Panc1 (cell line): ENCODE data around the gene ACER3. TPM values are rescaled to one million over a fixed set of nuclear protein-coding genes. Genes with fewer than 3 reads are reported as not detected.

Experiments
- ATAC-seq: fragments of 200-7000 bp; cut with Tn5 transposase; 2 replicates; pipeline ENCODE4 v1.9.1; 2020; ENCODE audit warnings: mild to moderate bottlenecking, moderate library complexity
- BruUV-seq: library from RNA; stranded (reverse); fragments of 400-500 nt; replicated peaks from 2 replicates; lab custom pipeline; 2021; lab: Mats Ljungman, UMichigan
- CTCF ChIA-PET: fragments of 300-600 bp; sonication (Branson Sonifier 250); formaldehyde crosslinking; loops from one replicate; lab custom pipeline; 2022; ENCODE audit warnings: antibody characterized with exemption; lab: Charles Lee
- POLR2A ChIA-PET: fragments of 300-600 bp; sonication (Branson Sonifier 250); formaldehyde crosslinking; loops from one replicate; lab custom pipeline; 2022; ENCODE audit warnings: antibody characterized with exemption; lab: Charles Lee
- DNase-seq: peaks from one replicate; pipeline ENCODE4 v3.0.0-alpha.2; 2010; ENCODE audit warnings: low read depth, low spot score
- H3K27ac ChIP-seq: 2 replicates; pipeline ENCODE4 v1.5.1; 2011; ENCODE audit warnings: mild to moderate bottlenecking, low read length, inconsistent platforms
- H3K27me3 ChIP-seq: fragments of 200-500 bp; sonication (Bioruptor generic); 2 replicates; pipeline ENCODE4 v1.6.0; 2014; ENCODE audit warnings: low read length, inconsistent platforms; ENCODE audit not compliant: control insufficient read depth, insufficient read depth
- H3K36me3 ChIP-seq: fragments of 200-500 bp; sonication (Bioruptor generic); 2 replicates; pipeline ENCODE4 v1.5.1; 2014; ENCODE audit warnings: inconsistent platforms, mild to moderate bottlenecking, low read length, moderate library complexity; ENCODE audit not compliant: control insufficient read depth, insufficient read depth
- H3K4me1 ChIP-seq: 2 replicates; pipeline ENCODE4 v1.5.1; 2011; ENCODE audit warnings: inconsistent platforms, mild to moderate bottlenecking, low read length, moderate library complexity; ENCODE audit not compliant: control insufficient read depth, insufficient read depth
- H3K4me3 ChIP-seq, 2 experiments: 2 replicates each; pipeline ENCODE4 v1.5.1; 2011 to 2012; ENCODE audit warnings: low read depth in 2 of 2, low read length in 2 of 2, mild to moderate bottlenecking in 2 of 2, inconsistent platforms in 1 of 2, moderate library complexity in 1 of 2
- H3K9me3 ChIP-seq: fragments of 200-500 bp; sonication (Bioruptor generic); 2 replicates; pipeline ENCODE4 v1.5.1; 2014; ENCODE audit warnings: low read depth, mild to moderate bottlenecking, inconsistent platforms, low read length, moderate library complexity; ENCODE audit not compliant: control insufficient read depth, insufficient read depth
- CTCF ChIP-seq: fragments of 450-650 bp; IDR thresholded peaks from 2 replicates; pipeline ENCODE4 v1.5.1; 2017; ENCODE audit warnings: mild to moderate bottlenecking
- POLR2AphosphoS5 ChIP-seq: IDR thresholded peaks from 2 replicates; pipeline ENCODE4 v1.6.1; 2012; ENCODE audit warnings: mild to moderate bottlenecking, low read depth, low read length, moderate library complexity
- REST ChIP-seq, 2 experiments: IDR thresholded peaks; 2 replicates each; pipeline ENCODE4 v1.6.1; 2011 to 2012; ENCODE audit warnings: low read depth in 2 of 2, control low read depth in 1 of 2, low read length in 1 of 2, mild to moderate bottlenecking in 1 of 2, moderate library complexity in 1 of 2; ENCODE audit not compliant: insufficient read depth in 1 of 2
- SIN3A ChIP-seq: IDR thresholded peaks from 2 replicates; pipeline ENCODE4 v1.6.1; 2012; ENCODE audit warnings: low read depth, mild to moderate bottlenecking, low read length, moderate library complexity, borderline replicate concordance; ENCODE audit not compliant: insufficient read depth
- TCF7L2 ChIP-seq: IDR thresholded peaks from 2 replicates; pipeline ENCODE4 v1.6.1; 2011; ENCODE audit warnings: mild to moderate bottlenecking, low read depth, low read length, inconsistent platforms
- in situ Hi-C: cut with HindIII; loops from 2 replicates; pipeline ENCODE4 v1.10.0; 2016; ENCODE audit warnings: low sequenced_read_pairs, low pct_unique_long_range_greater_than_20kb
- intact Hi-C: fragments of 100-400 bp; cut with micrococcal nuclease; formaldehyde crosslinking; loops from one replicate; pipeline ENCODE4 v1.10.0; 2022; ENCODE audit not compliant: unreplicated experiment
- total RNA-seq: library from RNA; stranded (reverse); gene quantifications from one replicate; pipeline ENCODE4 v1.2.1, GENCODE V29; 2021; ENCODE audit not compliant: unreplicated experiment

Gene ACER3
- total RNA-seq, 1 experiment from 2014 or later: 41.8 TPM

GRCh38 chr11:77057938-77058474, 197.3 kb downstream of the ACER3 start:
- intact Hi-C loops: no loop called here
- no peaks in the 10 kb centered on the region for H3K36me3 ChIP-seq
- in situ Hi-C loops: no loop called here
- no peaks in the 10 kb centered on the region for H3K27me3 ChIP-seq
- no peak overlapping the region for H3K27ac ChIP-seq
- ATAC-seq: no peak
- DNase-seq: no peak
- no peak overlapping the region for H3K4me3 ChIP-seq
- H3K9me3 ChIP-seq: peaks cover 7% of the 10 kb centered on the region; the same call in 1 of the 2 replicates
- no TSS peak for BruUV-seq
- TF ChIP-seq REST (IDR thresholded peaks at IDR 0.05; ENCODE audit: insufficient read depth in 1 of 2, low read depth in 2 of 2, low read length in 1 of 2): no peak
- TF ChIP-seq SIN3A: no peak
- no peak for TF ChIP-seq CTCF
- no peak for TF ChIP-seq TCF7L2
- no peak for TF ChIP-seq POLR2AphosphoS5
- CTCF ChIA-PET: no interaction called here
- POLR2A ChIA-PET: no interaction called here
- no peaks in the 10 kb centered on the region for H3K4me1 ChIP-seq

GRCh38 chr11:77058900-77059299, 198.2 kb downstream of the ACER3 start:
- Histone ChIP-seq H3K9me3 (peaks cover 7% of the 10 kb centered on the region; the same call in 1 of the 2 replicates), H3K4me1 (no peaks in the 10 kb centered on the region), H3K27me3 (no peaks in the 10 kb centered on the region), H3K36me3 (no peaks in the 10 kb centered on the region), H3K4me3 (no peak overlapping the region), H3K27ac (no peak overlapping the region)
- ChIA-PET POLR2A (no interaction called here), CTCF (no interaction called here)
- BruUV-seq: no TSS peak
- TF ChIP-seq POLR2AphosphoS5: no peak
- TF ChIP-seq REST (IDR thresholded peaks at IDR 0.05; ENCODE audit: insufficient read depth in 1 of 2, low read depth in 2 of 2, low read length in 1 of 2): no peak
- no peak for TF ChIP-seq TCF7L2
- no peak for TF ChIP-seq CTCF
- no peak for TF ChIP-seq SIN3A
- intact Hi-C loops: no loop called here
- DNase-seq (no peak), ATAC-seq (no peak)
- in situ Hi-C loops: no loop called here
